A204.1 (cell line): ENCODE measurements around the gene EPC2.
"Not testable (repeated sequence)": the region's sequence is repeated elsewhere in the genome, so short reads cannot be mapped to it uniquely, and the experiment has no call there.

ENCODE experiments used
- FAIRE-seq: peaks from 2 replicates; lab custom pipeline; 2012; peaks lifted over from hg19 to GRCh38; lab: Jason Lieb, UNC

Gene EPC2

GRCh38 chr2:148726228-148726627, 81.7 kb downstream of the EPC2 start:
- FAIRE-seq: no peak

DNA sequence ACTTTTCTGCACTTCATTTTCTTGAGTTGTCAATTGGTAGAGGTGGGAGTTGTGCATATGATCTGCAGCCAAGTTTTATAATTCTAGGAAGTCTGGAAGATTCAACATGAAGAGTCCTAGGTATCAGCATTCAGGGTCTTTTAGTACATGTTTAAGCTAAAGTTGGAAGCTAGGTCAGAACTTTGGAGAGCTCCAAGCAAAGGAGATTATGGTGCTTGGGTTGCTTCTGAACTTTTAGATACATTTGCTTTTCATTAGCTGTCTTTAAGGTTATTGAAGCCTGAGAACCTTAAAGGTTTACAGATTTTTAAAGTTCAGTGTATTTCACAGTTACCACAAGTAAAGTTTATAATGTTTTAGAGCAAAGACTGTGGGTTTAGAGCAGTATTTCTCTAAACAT, 85.5 kb downstream of the EPC2 start:
- no peak for FAIRE-seq

GRCh38 chr2:148737742-148738141, 93.2 kb downstream of the EPC2 start:
- no peak for FAIRE-seq

DNA sequence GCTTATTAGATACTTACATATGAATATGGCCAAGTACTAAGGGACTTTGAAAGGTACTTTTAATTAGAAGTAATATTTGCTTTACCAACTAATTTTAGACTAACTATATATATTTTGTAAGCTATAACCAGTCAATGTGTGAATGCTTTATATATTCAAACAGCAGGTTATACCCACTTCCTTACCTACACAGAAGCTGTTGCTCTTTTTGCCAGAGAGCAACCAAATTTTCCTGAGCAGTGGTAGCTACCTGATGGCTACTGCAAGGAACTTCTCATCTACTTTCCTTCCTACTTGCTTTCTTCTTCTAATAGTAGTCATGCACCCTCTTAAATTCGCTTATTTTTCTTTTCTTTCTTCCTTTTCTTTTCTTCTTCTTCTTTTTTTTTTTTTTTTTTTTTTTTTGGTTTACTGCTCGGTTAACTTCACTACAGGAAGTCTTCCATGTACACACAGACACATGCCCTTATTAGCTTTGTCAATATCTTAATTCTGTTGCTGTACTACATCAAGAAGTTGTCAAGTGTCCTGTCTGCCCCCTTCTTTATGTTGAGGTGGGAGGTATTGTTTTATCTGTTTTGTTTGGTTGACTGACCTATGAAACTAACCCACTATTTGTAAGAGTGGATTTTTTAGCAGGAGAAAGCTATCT, 95.0 kb downstream of the EPC2 start:
- no peak for FAIRE-seq

DNA sequence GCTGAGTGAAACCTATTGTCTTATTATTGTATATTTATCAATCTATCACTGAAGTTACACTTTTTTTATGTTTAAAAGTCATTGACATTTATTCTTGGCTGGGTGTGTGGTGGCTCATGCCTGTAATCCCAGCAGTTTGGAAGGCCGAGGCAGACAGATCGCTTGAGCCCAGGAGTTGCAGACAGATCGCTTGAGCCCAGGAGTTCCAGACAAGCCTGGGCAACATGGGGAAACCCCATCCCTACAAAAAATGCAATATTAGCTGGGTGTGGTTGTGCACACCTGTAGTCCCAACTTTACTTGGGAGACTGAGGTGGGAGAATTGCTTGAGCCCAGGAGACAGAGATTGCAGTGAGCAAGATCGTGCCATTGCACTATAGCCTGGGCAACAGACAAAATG, 97.8 kb downstream of the EPC2 start:
- FAIRE-seq: no peak

GRCh38 chr2:148745151-148745851, 100.8 kb downstream of the EPC2 start:
- FAIRE-seq: no peak

GRCh38 chr2:148746973-148747372, 102.4 kb downstream of the EPC2 start:
- FAIRE-seq: no peak

GRCh38 chr2:148751907-148752306, 107.4 kb downstream of the EPC2 start:
- FAIRE-seq: no peak

GRCh38 chr2:148752977-148753376, 108.4 kb downstream of the EPC2 start:
- no peak for FAIRE-seq

GRCh38 chr2:148754864-148755263, 110.3 kb downstream of the EPC2 start:
- FAIRE-seq: no peak

DNA sequence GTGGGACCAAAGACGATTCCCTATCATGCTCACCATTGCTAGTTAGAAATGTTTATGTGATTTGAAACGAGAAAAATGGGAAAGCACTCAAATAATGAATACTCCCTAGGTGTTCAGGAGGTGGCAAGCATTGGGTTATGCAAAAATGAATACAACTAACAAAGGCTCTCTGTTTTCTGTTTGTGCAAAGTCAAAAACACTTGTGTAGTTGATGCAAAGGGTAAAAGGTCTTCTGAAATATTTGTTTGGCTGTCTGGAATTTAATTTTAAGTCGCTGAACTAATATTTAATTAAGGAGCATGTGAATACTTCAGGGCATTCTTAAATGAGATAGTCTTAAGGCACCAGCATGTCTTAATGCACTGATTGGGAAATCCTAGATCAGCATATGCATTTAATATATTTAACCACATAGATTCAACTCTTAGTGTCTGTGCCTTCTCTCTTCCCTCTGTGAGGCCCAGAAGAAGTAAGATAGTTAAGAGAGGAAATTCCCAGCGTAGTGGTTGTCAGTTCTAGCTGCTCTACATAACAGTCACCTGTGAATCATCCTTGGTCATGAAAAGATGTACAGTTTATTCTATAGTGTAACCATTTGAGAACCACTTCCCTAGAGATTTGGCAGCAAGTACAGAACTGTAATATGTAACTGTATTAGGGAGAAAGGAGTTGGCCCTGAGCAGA, 111.9 kb downstream of the EPC2 start:
- no peak for FAIRE-seq

DNA sequence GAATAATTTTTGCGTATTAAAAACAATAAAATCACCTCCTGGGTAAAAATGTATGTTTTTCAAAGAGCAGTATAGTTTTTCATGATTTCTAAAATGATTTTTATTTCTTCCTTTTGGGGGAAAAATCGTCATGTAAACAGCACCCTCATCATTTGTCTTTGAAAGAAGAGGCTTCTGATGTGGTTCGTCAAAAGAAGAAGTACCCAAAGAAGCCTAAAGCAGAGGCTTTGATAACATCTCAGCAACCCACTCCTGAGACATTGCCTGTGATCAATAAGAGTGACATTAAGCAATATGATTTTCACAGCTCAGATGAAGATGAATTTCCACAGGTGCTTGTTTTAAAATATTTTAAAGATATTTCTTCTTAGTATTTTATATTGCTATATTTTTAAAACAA, 120.3 kb downstream of the EPC2 start:
- no peak for FAIRE-seq

DNA sequence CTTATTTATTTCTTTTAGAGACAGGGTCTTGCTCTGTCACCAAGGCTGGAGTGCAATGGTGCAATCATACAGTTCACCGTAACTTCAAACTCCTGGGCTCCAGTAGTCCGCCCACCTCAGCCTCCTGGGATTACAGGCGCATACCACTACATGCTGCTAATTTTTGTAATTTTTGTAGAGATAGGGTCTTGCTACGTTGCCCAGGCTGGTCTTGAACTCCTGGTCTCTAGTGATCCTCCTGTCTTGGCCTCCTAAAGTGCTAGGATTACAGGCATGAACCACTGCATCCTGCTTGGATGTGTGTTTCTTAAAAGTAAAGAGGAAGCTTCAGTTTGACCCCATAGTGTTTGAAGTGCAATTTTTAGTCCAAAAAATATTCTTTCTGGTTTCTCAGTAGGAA, 125.5 kb downstream of the EPC2 start:
- no peak for FAIRE-seq

DNA sequence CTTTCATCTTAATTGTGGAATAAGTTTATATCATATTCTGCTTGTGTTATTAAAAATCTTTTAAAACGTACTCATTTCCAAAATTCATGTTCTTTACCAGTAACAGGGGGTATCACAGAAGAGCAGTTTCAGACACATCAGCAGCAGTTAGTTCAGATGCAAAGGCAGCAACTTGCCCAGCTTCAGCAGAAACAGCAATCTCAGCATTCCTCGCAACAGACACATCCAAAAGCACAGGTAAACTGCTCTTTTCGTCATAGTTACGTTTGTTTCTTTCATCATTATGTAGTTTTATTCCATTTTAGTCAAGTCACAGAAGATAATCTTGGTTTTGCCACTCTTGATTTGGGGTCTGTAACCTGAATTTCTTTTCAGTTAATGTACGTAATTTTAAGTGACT, 137.0 kb downstream of the EPC2 start:
- FAIRE-seq: no peak

DNA sequence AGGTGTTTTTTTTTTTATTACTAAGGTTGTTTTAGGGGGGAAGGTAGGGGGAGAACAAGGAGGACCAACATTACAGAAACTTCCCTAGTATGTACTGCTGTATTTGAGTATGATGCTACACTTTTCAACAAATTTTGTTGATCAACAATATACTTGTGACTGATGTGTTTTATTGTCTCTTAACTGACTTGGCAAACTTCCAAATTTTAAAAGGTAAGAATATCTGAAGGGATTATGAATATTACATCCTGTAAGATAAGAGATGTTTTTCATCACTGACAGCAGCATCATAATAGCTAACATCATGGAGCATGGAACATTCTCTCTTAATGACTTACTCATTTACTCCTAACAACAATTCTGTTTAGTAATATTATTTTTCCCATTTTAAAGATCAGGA, 144.5 kb downstream of the EPC2 start:
- no peak for FAIRE-seq

- not testable (repeated sequence) for FAIRE-seq
Observed at GRCh38 chr2:148790172-148790571, 145.6 kb downstream of the EPC2 start.

- FAIRE-seq: no peak
Observed at GRCh38 chr2:148794558-148794957, 150.0 kb downstream of the EPC2 start.

GRCh38 chr2:148796735-148797512, 152.4 kb downstream of the EPC2 start:
- FAIRE-seq: no peak

GRCh38 chr2:148802448-148803220, 158.1 kb downstream of the EPC2 start:
- FAIRE-seq: no peak

- FAIRE-seq: no peak
Observed at GRCh38 chr2:148810081-148810480, 165.5 kb downstream of the EPC2 start.

GRCh38 chr2:148812306-148812705, 167.8 kb downstream of the EPC2 start:
- FAIRE-seq: no peak

DNA sequence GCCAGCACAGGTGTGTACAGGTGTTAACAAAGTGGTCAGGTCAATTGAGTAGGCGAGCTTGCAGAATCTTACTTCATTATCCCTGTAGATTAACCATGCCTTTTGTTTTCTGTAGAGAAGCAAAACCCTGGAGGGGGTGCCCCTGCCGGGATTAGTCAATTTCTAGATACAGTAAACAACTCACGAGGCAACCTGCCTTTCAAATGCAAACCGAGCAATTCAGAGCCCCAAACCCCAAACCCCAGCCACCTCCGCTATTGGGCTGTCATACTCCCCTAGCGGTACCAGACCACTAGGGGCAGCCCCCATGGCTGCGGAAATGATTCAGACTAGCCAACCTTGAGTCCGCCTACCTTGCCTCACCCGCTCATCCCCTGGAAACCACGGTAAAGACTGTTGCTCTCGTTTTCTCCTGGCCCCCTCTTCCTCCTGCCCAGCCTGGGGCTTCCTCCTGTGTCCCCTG, 169.1 kb downstream of the EPC2 start:
- FAIRE-seq: no peak
